HCT116 (cell line): ENCODE results near the gene PROB1. TPM values are rescaled to one million over a fixed set of nuclear protein-coding genes. Genes with fewer than 3 reads are reported as not detected.
A peak's percentile ranks its signal among the peaks of the same experiment; 100 is the strongest.

ENCODE experiments used
- ATAC-seq: fragments of 200-7000 bp; cut with Tn5 transposase; 2 replicates; pipeline ENCODE4 v1.9.1; 2020; ENCODE audit warnings: mild to moderate bottlenecking, moderate library complexity
- BruUV-seq: library from RNA; stranded (reverse); fragments of 400-500 nt; replicated peaks from 2 replicates; lab custom pipeline; 2021; lab: Mats Ljungman, UMichigan
- CTCF ChIA-PET: fragments of 300-600 bp; sonication (Branson Sonifier 250); formaldehyde crosslinking; loops from one replicate; lab custom pipeline; 2021; ENCODE audit warnings: antibody characterized with exemption; lab: Charles Lee
- POLR2A ChIA-PET: fragments of 300-600, 350-600 bp; sonication (Branson Sonifier 250); formaldehyde crosslinking; loops from one replicate; lab custom pipeline; 2021; ENCODE audit warnings: antibody characterized with exemption; lab: Charles Lee
- RAD21 ChIA-PET, 2 experiments: fragments of 300-600 bp; sonication (Branson Sonifier 250); formaldehyde crosslinking; loops; one replicate each; lab custom pipeline; 2023; ENCODE audit warnings: low total read pairs in 2 of 2; ENCODE audit not compliant: uncharacterized antibody in 2 of 2, unreplicated experiment in 2 of 2, low non-redundant PET in 1 of 2; lab: Charles Lee
- DNase-seq: peaks from one replicate; pipeline ENCODE4 v3.0.0-alpha.2; 2010; ENCODE audit warnings: low read depth, low spot score
- H2AFZ ChIP-seq: fragments of 200-600 bp; shearing (Covaris generic), sonication (generic); 2 replicates; pipeline ENCODE4 v1.6.1; 2017; ENCODE audit warnings: low read depth, mixed run types, mixed read lengths, antibody characterized with exemption, low read length; ENCODE audit not compliant: poor library complexity, severe bottlenecking
- H3K27ac ChIP-seq: 2 replicates; pipeline ENCODE4 v1.5.1; 2012; ENCODE audit warnings: low read depth, low read length
- H3K27me3 ChIP-seq: fragments of 200-600 bp; sonication (generic); 2 replicates; pipeline ENCODE4 v1.6.1; 2016; ENCODE audit warnings: mixed run types, low read length, mixed read lengths; ENCODE audit not compliant: insufficient read depth
- H3K36me3 ChIP-seq, 2 experiments: fragments of 200-500 bp in 1 of 2; fragments of 200-600 bp in 1 of 2; sonication (Bioruptor generic) in 1 of 2; sonication (generic) in 1 of 2; 2 replicates each; pipeline versions ENCODE4 v1.5.1 to v1.6.1; 2014 to 2016; ENCODE audit warnings: low read length in 2 of 2, inconsistent platforms in 1 of 2, mixed read lengths in 1 of 2, mixed run types in 1 of 2; ENCODE audit not compliant: insufficient read depth in 2 of 2, control insufficient read depth in 1 of 2
- H3K4me1 ChIP-seq, 2 experiments: fragments of 200-600 bp in 1 of 2; sonication (generic) in 1 of 2; 2 replicates each; pipeline versions ENCODE4 v1.5.1 to v1.6.1; 2012 to 2017; ENCODE audit warnings: low read length in 2 of 2, inconsistent platforms in 1 of 2, mild to moderate bottlenecking in 1 of 2, mixed read lengths in 1 of 2, mixed run types in 1 of 2, moderate library complexity in 1 of 2; ENCODE audit not compliant: insufficient read depth in 2 of 2, control insufficient read depth in 1 of 2
- H3K4me2 ChIP-seq: fragments of 200-600 bp; sonication (generic); 2 replicates; pipeline ENCODE4 v1.6.1; 2017; ENCODE audit warnings: mixed run types, low read length, mixed read lengths
- H3K4me3 ChIP-seq, 2 experiments: fragments of 200-600 bp in 1 of 2; sonication (generic) in 1 of 2; replicated peaks in 1 of 2; 2 replicates each; pipeline ENCODE4 v1.5.1; 2011 to 2016; ENCODE audit warnings: low read length in 2 of 2, control low read depth in 1 of 2, low read depth in 1 of 2, mild to moderate bottlenecking in 1 of 2, mixed read lengths in 1 of 2, mixed run types in 1 of 2
- H3K79me2 ChIP-seq: fragments of 200-600 bp; sonication (generic); 2 replicates; pipeline ENCODE4 v1.6.1; 2017; ENCODE audit warnings: mild to moderate bottlenecking, mixed run types, low read length, moderate library complexity, mixed read lengths; ENCODE audit not compliant: insufficient read depth
- H3K9ac ChIP-seq: fragments of 200-600 bp; sonication (generic); 2 replicates; pipeline ENCODE4 v1.6.1; 2016; ENCODE audit warnings: low read length, mixed read lengths
- H3K9me2 ChIP-seq: fragments of 200-600 bp; sonication (generic), shearing (Covaris generic); 2 replicates; pipeline ENCODE4 v1.6.1; 2017; ENCODE audit warnings: mixed run types, mild to moderate bottlenecking, moderate library complexity; ENCODE audit not compliant: insufficient read depth
- H3K9me3 ChIP-seq, 2 experiments: fragments of 200-500 bp in 1 of 2; fragments of 200-600 bp in 1 of 2; sonication (Bioruptor generic) in 1 of 2; sonication (generic) in 1 of 2; 2 replicates each; pipeline ENCODE4 v1.6.1; 2014 to 2017; ENCODE audit warnings: low read length in 2 of 2, mixed read lengths in 2 of 2, inconsistent platforms in 1 of 2, low read depth in 1 of 2, mild to moderate bottlenecking in 1 of 2, mixed run types in 1 of 2, moderate library complexity in 1 of 2; ENCODE audit not compliant: control insufficient read depth in 1 of 2, insufficient read depth in 1 of 2
- H4K20me1 ChIP-seq: fragments of 200-600 bp; sonication (generic), shearing (Covaris generic); 2 replicates; pipeline ENCODE4 v1.6.1; 2017; ENCODE audit warnings: mixed run types, mild to moderate bottlenecking, moderate library complexity; ENCODE audit not compliant: insufficient read depth
- ATF3 ChIP-seq: IDR thresholded peaks from 2 replicates; pipeline ENCODE4 v1.6.1; 2012
- CBX3 ChIP-seq: IDR thresholded peaks from 2 replicates; pipeline ENCODE4 v1.6.1; 2012; ENCODE audit warnings: low read depth
- CEBPB ChIP-seq: IDR thresholded peaks from 2 replicates; pipeline ENCODE4 v1.6.1; 2012; ENCODE audit warnings: low read depth
- ELF1 ChIP-seq: IDR thresholded peaks from 2 replicates; pipeline ENCODE4 v1.6.1; 2012; ENCODE audit warnings: low read depth, borderline replicate concordance
- EZH2phosphoT487 ChIP-seq: fragments of 200-600 bp; IDR thresholded peaks from 2 replicates; pipeline ENCODE4 v1.6.1; 2018; ENCODE audit warnings: antibody characterized with exemption, borderline replicate concordance
- POLR2A ChIP-seq: IDR thresholded peaks from 2 replicates; pipeline ENCODE4 v1.7.0; 2011; ENCODE audit warnings: borderline replicate concordance; ENCODE audit not compliant: insufficient read depth, insufficient read length; ENCODE audit errors: extremely low read depth
- POLR2AphosphoS5 ChIP-seq: IDR thresholded peaks from 2 replicates; pipeline ENCODE4 v1.6.1; 2011; ENCODE audit warnings: mild to moderate bottlenecking, low read depth, low read length, moderate library complexity
- RAD21 ChIP-seq: IDR thresholded peaks from 2 replicates; pipeline ENCODE4 v1.6.1; 2012; ENCODE audit warnings: low read depth, mild to moderate bottlenecking
- REST ChIP-seq: IDR thresholded peaks from 2 replicates; pipeline ENCODE4 v1.6.1; 2012; ENCODE audit warnings: low read depth
- TCF7L2 ChIP-seq: IDR thresholded peaks from 2 replicates; pipeline ENCODE4 v1.7.0; 2011; ENCODE audit warnings: borderline replicate concordance, inconsistent platforms; ENCODE audit not compliant: insufficient read depth, insufficient read length; ENCODE audit errors: extremely low read depth
- YY1 ChIP-seq: IDR thresholded peaks from 2 replicates; pipeline ENCODE4 v1.6.1; 2011; ENCODE audit warnings: low read length, low read depth, moderate library complexity, mild to moderate bottlenecking; ENCODE audit not compliant: insufficient replicate concordance; ENCODE audit errors: extremely low read depth
- ZFX ChIP-seq: fragments of 450-650 bp; IDR thresholded peaks from 2 replicates; pipeline ENCODE4 v1.6.1; 2017
- intact Hi-C: fragments of 100-400 bp; cut with micrococcal nuclease; formaldehyde crosslinking; loops from 2 replicates; pipeline ENCODE4 v1.10.0; 2022
- total RNA-seq: library from RNA; stranded (reverse); gene quantifications from one replicate; pipeline ENCODE4 v1.2.1, GENCODE V29; 2021; ENCODE audit not compliant: unreplicated experiment

The PROB1 gene
- total RNA-seq, 1 experiment from 2014 or later: 1.7 TPM

DNA sequence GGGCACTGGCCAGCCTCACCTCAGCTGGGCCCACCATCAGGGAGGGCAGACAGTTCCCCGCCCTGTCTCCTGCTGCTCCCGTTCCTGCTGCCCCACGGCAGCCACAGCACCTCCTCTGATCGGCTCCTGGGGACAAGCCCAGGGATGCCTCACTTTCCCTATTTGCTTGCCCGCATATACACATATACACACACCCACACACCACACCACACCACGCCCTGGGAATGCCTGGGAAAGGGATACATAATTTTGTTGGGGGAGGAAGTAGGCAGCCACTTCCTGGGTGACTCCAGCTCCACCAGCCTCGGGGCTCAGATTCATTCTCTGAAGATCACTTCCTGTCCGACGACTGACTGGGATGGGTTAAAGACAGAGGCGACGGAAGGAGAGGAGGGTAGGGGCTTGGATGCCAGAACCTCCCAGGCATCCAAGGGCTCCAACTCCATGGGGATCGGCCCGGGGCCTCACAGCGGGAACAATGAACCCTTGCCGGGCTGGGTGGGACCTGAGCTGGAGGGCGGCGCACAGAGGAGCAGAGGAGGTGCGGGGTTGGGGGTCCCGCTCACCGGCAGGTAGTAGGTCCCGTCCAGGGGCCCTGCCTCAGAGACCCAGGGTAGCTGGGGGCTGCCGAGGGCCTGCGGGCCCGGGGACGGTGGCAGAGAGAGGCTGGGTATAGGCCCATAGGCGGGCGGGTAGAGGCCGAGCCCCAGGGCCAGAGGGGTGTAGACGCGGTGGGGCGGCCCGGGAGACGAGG lies 3.2 kb downstream of the PROB1 start:
- Histone ChIP-seq H3K27me3 (no peaks in the 10 kb centered on the region), H3K9me2 (no peaks in the 10 kb centered on the region), H2AFZ (no peak overlapping the region)
- TF ChIP-seq ELF1: no peak
- TF ChIP-seq POLR2AphosphoS5: no peak; the same call in 1 of the 2 replicates
- TF ChIP-seq ATF3: no peak
- TF ChIP-seq EZH2phosphoT487: no peak
- TF ChIP-seq YY1: no peak
- TF ChIP-seq TCF7L2: no peak
- no peak for TF ChIP-seq POLR2A
- TF ChIP-seq CEBPB: no peak
- TF ChIP-seq CBX3: no peak
- TF ChIP-seq RAD21: no peak
- no peak for TF ChIP-seq ZFX
- TF ChIP-seq REST: no peak
- TF ChIP-seq, all 23 proteins: peak for 0
- no peak for DNase-seq
- RAD21 ChIA-PET: interaction anchor here (0.6 to 0.9 kb wide), 2 partner anchors 18 to 59 kb away, joined by 3 read pairs; no protein-coding TSS in a partner anchor
- ATAC-seq: peak; percentile 48
- peaks cover 15 to 52% of the 10 kb centered on the region in 2 experiments for H3K4me1 ChIP-seq
- H3K79me2 ChIP-seq: peaks cover 8% of the 10 kb centered on the region; the same call in 1 of the 2 replicates
- H3K9ac ChIP-seq: peak overlapping the region; percentile 89
- peak overlapping the region; percentile 65 to 79 for H3K4me3 ChIP-seq
- CTCF ChIA-PET: interaction anchor here (0.6 to 3.2 kb wide), 8 partner anchors 10 to 141 kb away, joined by 3 to 10 read pairs (median 4); partner anchors contain the start of genes PAIP2 and SPATA24
- POLR2A ChIA-PET: interaction anchor here (0.6 to 1.2 kb wide), 8 partner anchors 9 to 845 kb away, joined by 3 to 5 read pairs (median 4); partner anchors contain the start of genes PAIP2 and SPATA24
- H3K9me3 ChIP-seq: no peaks in the 10 kb centered on the region
- no peaks in the 10 kb centered on the region for H4K20me1 ChIP-seq
- intact Hi-C loops: loop anchor here (1.0 to 5.0 kb wide), 4 partner anchors 49 to 814 kb away; partner anchors contain the start of genes HSPA9 and MATR3
- no peaks in the 10 kb centered on the region for H3K36me3 ChIP-seq
- peak overlapping the region; percentile 82 for H3K27ac ChIP-seq
- BruUV-seq: TSS peak; percentile 43
- peak overlapping the region; percentile 87 for H3K4me2 ChIP-seq
